Measurements from ENCODE around the gene GIT1.

GIT1 gene

DNA sequence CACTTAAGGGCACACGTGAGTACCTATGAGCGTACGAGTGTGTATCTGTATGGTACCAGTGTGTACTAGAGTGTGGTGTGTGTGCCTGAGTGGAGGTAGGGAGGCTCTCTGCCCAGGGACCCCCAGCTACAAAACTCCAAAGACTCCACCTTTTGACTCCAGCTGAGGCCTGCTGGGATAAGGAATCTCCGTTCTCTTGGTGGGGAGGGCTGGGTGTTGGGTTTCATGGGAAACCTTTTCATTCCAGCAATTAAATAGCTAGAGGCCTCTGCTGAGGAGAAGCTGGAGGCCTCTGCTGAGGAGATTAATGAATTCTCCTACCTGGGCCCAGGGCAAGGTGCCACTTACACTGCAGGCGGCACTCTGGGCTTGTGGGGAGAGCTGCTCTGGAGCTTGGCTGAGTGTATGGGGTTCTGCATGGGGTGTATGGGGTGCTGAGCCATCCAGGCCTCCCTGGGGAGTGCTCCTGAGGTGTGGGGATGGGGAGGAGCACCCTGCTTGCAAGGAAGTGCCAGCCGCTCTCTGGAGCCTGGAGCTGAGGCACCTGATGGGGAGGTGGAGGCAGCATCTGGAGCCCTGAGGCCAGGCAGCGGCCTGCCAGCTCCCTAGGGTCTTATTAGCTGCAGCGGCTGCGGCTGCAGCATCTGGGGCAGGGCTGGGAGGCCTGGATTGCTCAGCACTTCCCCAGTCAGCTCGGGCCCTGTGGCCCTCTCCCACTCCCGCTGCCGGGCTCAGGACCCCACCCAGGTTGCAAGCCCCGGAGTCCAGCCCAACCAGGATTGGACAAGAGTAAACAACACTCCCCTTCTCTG lies 8.1 kb upstream of the GIT1 start:
- no peak overlapping the region for H3K4me3 ChIP-seq (ENCODE audit: control insufficient read depth, low read depth, low read length)
- TF ChIP-seq, protein P1, sequence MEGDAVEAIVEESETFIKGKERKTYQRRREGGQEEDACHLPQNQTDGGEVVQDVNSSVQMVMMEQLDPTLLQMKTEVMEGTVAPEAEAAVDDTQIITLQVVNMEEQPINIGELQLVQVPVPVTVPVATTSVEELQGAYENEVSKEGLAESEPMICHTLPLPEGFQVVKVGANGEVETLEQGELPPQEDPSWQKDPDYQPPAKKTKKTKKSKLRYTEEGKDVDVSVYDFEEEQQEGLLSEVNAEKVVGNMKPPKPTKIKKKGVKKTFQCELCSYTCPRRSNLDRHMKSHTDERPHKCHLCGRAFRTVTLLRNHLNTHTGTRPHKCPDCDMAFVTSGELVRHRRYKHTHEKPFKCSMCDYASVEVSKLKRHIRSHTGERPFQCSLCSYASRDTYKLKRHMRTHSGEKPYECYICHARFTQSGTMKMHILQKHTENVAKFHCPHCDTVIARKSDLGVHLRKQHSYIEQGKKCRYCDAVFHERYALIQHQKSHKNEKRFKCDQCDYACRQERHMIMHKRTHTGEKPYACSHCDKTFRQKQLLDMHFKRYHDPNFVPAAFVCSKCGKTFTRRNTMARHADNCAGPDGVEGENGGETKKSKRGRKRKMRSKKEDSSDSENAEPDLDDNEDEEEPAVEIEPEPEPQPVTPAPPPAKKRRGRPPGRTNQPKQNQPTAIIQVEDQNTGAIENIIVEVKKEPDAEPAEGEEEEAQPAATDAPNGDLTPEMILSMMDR (conservative IDR thresholded peaks at IDR 0.05; ENCODE audit: control insufficient read depth, insufficient read depth, low read depth, low read length), result no peak
- DNase-seq (ENCODE audit: low read depth), result no peak

DNA sequence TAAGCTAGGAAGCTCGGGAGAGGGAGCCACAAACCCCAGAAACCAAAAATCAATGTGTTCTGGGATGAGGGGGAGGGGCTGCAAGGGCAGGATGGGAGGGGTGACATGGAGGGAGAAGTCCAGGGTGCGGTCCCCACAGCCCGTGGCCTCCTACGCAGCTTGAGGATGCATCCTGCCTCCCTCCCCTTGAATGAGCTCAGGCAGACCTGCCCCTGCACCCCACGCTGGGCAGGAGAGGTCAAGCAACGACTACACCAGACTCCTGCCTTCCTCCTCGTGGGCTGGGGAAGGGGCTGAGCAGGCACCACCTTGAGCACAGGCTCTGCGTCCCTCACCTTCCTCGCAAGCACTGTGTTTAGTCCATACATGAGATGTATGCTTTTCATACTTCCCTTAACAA lies 7.4 kb upstream of the GIT1 start:
- TF ChIP-seq, protein P1 (conservative IDR thresholded peaks at IDR 0.05; ENCODE audit: control insufficient read depth, insufficient read depth, low read depth, low read length), result no peak
- DNase-seq (ENCODE audit: low read depth), result no peak
- H3K4me3 ChIP-seq (ENCODE audit: control insufficient read depth, low read depth, low read length), result no peak overlapping the region

DNA sequence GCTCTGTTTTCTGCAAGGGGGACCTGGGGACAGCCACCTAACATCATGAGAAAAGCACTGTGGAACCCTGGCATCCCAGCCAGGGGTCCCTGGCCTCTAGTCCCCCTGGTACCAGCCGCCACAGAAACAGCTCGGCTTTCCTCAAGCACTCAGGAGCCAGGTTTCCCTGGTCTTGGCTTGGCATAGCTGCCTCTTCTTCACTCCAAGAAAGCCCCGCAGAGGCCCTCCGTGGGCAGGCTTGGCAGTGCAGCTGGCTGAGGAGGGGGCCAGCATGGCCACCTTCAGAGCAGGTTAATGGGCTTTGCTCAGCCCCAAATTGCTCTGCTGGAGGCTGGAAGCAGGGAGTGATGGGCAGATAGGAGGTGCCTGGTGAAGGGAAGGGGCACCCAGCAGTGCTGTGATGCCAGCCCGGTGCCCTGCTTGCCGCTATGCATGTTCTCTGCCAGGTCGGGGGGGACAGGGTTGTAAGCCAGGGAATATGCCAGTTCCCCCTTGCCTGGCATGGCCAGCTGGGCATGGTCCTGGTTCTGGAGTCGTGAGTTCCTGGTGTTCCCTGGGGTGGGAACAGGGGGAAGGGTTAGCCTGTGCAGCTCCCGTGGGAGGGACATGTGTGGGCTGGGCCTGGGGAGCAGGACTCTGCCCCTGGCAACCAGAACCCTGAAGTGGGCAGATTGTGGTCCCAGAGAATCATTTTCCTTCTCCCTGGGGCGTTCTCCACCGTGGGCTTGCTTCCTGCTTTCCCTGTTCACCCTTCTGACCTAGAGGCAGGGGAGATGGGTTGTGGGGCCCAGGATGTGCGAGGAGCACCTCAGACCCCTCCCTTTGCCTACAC lies 6.7 kb upstream of the GIT1 start:
- H3K4me3 ChIP-seq (ENCODE audit: control insufficient read depth, low read depth, low read length), result no peak overlapping the region
- DNase-seq (ENCODE audit: low read depth), result no peak
- TF ChIP-seq, protein P1 (conservative IDR thresholded peaks at IDR 0.05; ENCODE audit: control insufficient read depth, insufficient read depth, low read depth, low read length), result no peak

DNA sequence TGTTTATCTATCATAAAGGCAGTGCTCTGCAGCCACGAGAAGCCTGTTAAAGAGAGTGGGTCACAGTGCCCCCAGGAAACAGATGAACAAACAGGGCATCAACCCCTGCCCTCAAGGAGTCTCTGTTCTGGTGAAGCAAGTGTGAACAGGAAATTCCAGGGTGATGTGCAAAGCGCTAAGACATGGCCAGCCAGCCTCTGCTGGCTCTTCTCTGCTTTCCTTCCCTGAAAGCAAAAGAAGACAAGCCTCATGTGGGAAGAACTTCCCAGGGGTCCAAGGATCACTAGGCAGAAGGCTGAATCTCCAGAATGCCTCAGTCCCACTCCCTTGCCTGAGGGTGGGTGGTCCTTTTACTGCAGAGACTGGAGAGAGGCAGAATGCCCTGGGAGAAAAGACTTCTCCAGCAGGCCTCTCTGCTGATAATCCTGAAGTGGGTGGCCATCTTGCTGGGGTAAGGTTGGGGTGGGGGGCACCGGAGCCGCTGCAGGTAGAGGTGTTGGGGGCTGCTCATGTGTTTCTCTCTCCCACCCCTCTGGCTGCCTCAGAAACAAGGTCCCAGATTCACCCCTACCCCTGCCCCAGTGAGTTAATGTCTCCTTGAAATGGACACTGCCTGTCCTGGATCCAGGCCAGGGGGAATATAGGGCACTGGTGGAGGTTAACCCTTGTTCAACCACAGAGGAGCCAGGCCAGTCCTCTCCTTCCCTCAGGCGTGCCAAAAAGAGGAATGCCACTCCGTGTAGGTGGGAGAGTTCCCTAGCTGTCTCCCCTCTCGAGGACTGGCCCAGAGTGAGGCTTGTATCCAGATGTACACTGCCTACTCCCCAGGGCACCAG lies 5.9 kb upstream of the GIT1 start:
- DNase-seq (ENCODE audit: low read depth), result no peak
- no peak overlapping the region for H3K4me3 ChIP-seq (ENCODE audit: control insufficient read depth, low read depth, low read length)
- TF ChIP-seq, protein P1 (conservative IDR thresholded peaks at IDR 0.05; ENCODE audit: control insufficient read depth, insufficient read depth, low read depth, low read length), result no peak

DNA sequence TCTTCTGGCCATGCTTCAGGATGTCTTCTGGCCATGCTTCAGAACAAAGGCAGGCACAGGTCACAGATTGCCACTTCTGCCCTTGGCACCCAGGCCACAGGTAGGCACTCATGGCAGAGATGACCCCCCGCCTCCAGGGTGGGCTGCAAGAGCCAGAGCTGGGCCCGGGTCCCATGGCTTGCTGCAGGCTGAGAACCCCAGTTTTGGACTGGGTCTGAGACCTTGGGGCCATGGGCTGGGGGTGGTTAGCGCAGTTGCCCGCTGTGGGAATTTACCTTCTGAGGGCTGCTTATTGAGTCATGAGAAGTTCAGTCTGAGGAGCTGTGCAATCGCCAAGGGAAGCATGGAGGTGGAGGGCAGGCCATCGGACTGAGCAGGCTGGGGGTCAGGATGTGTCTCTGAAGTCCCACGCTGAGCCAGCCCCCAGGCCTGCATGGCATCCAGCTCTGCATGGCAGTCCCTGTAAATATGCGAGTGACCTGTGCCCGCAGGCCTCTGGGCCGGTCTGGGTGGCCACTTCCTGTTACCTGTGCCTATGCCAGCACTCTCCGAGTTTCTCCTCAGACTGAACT lies 5.2 kb upstream of the GIT1 start:
- H3K4me3 ChIP-seq (ENCODE audit: control insufficient read depth, low read depth, low read length), result no peak overlapping the region
- DNase-seq (ENCODE audit: low read depth), result no peak
- TF ChIP-seq, protein P1 (conservative IDR thresholded peaks at IDR 0.05; ENCODE audit: control insufficient read depth, insufficient read depth, low read depth, low read length), result no peak
